ENCODE data around the gene LRRC56. TPM values are rescaled to one million over a fixed set of nuclear protein-coding genes. Genes with fewer than 3 reads are reported as not detected.

Gene LRRC56
- total and polyA plus RNA-seq, 9 of the 15 experiments (the other 6 are each of a cell fraction or from before 2014, with no cell fraction given) = 0.03 to 4.5 (median 1.0) TPM; not detected in 1

GRCh38 chr11:554428-555226 is 17.3 kb downstream of the LRRC56 start (continued):
- TF ChIP-seq CUX1 (CRISPR knock-in tag; IDR thresholded peaks at IDR 0.05) = no peak
- peak; percentile 95 for TF ChIP-seq ZBTB33 (CRISPR knock-in tag; IDR thresholded peaks at IDR 0.05)
- no peak for TF ChIP-seq STAG1 (CRISPR knock-in tag; IDR thresholded peaks at IDR 0.05; ENCODE audit: borderline replicate concordance)
- TF ChIP-seq SPI1 (IDR thresholded peaks at IDR 0.05; ENCODE audit: borderline replicate concordance, low read depth, low read length) = peak; percentile 49; the same call in 1 of the 2 replicates
- TF ChIP-seq RAD21 (CRISPR knock-in tag; conservative IDR thresholded peaks at IDR 0.05 in 1 of 2, IDR thresholded peaks at IDR 0.05 in 1 of 2) = peak in 1 of 2 experiments; percentile 49; a peak in 2 of 4 replicates
- no peak for TF ChIP-seq HMGXB4 (CRISPR knock-in tag; IDR thresholded peaks at IDR 0.05)
- peak; percentile 23; the same call in 1 of the 2 replicates for TF ChIP-seq REST (IDR thresholded peaks at IDR 0.05; ENCODE audit: borderline replicate concordance)
- no peak for TF ChIP-seq REST (CRISPR knock-in tag; IDR thresholded peaks at IDR 0.05; ENCODE audit: low read depth)
